CD4-positive, alpha-beta memory T cell (primary cell): ENCODE measurements around the gene FSD1. TPM values are rescaled to one million over a fixed set of nuclear protein-coding genes. Genes with fewer than 3 reads are reported as not detected.
"Not testable (repeated sequence)": the region's sequence is repeated elsewhere in the genome, so short reads cannot be mapped to it uniquely, and the experiment has no call there.

Source experiments
- CTCF ChIA-PET: fragments of 350-600 bp; sonication (Branson Sonifier 250); formaldehyde crosslinking; loops from one replicate; lab custom pipeline; 2021; ENCODE audit warnings: inconsistent platforms; ENCODE audit not compliant: partially characterized antibody; lab: Charles Lee
- POLR2A ChIA-PET: fragments of 350-600 bp; sonication (Branson Sonifier 250); formaldehyde crosslinking; loops from one replicate; lab custom pipeline; 2021; ENCODE audit not compliant: partially characterized antibody; lab: Charles Lee
- DNase-seq, 5 donors: peaks; one replicate each; pipeline versions ENCODE4 v3.0.0 to v3.0.0-alpha.2; 2020 to 2022; ENCODE audit warnings: mixed read lengths in 1 of 5
- H3K27ac ChIP-seq: one replicate; pipeline ENCODE4 v1.7.0; 2013; ENCODE audit warnings: low read depth, low read length
- H3K27me3 ChIP-seq: 2 replicates; pipeline ENCODE4 v1.7.0; 2013; ENCODE audit warnings: mild to moderate bottlenecking, low read length, moderate library complexity; ENCODE audit not compliant: insufficient read depth
- H3K36me3 ChIP-seq: 2 replicates; pipeline ENCODE4 v1.7.0; 2013; ENCODE audit warnings: mild to moderate bottlenecking, low read length, moderate library complexity; ENCODE audit not compliant: insufficient read depth
- H3K4me1 ChIP-seq: 2 replicates; pipeline ENCODE4 v1.7.0; 2013; ENCODE audit warnings: mild to moderate bottlenecking, low read length, moderate library complexity; ENCODE audit not compliant: insufficient read depth
- H3K4me3 ChIP-seq, 2 donors: one replicate each; pipeline ENCODE4 v1.7.0; 2013; ENCODE audit warnings: low read length in 2 of 2, mild to moderate bottlenecking in 1 of 2
- H3K9me3 ChIP-seq, 2 donors: one replicate each; pipeline ENCODE4 v1.7.0; 2013; ENCODE audit warnings: low read length in 2 of 2, control low read depth in 1 of 2; ENCODE audit not compliant: control insufficient read depth in 1 of 2
- H3K27ac Mint-ChIP-seq, 7 donors: one replicate each; pipeline ENCODE4 v1.8.0; 2020 to 2021; ENCODE audit warnings: mixed read lengths in 7 of 7, mild to moderate bottlenecking in 6 of 7, inconsistent platforms in 3 of 7, moderate library complexity in 3 of 7
- H3K27me3 Mint-ChIP-seq, 2 donors: one replicate each; pipeline ENCODE4 v1.8.0; 2020 to 2021; ENCODE audit warnings: mixed read lengths in 2 of 2
- H3K36me3 Mint-ChIP-seq, 2 donors: one replicate each; pipeline ENCODE4 v1.8.0; 2020 to 2021; ENCODE audit warnings: mixed read lengths in 2 of 2, inconsistent platforms in 1 of 2, mild to moderate bottlenecking in 1 of 2
- H3K4me1 Mint-ChIP-seq, 4 donors: one replicate each; pipeline ENCODE4 v1.8.0; 2020 to 2021; ENCODE audit warnings: mixed read lengths in 4 of 4, mild to moderate bottlenecking in 1 of 4
- H3K4me3 Mint-ChIP-seq, 8 donors: one replicate each; pipeline ENCODE4 v1.8.0; 2020 to 2021; ENCODE audit warnings: mixed read lengths in 8 of 8, mild to moderate bottlenecking in 7 of 8, moderate library complexity in 6 of 8, inconsistent platforms in 3 of 8
- H3K9me3 Mint-ChIP-seq, 8 donors: one replicate each; pipeline ENCODE4 v1.8.0; 2020 to 2021; ENCODE audit warnings: mixed read lengths in 8 of 8, mild to moderate bottlenecking in 5 of 8, inconsistent platforms in 3 of 8, moderate library complexity in 1 of 8
- intact Hi-C: fragments of 100-400 bp; cut with micrococcal nuclease; formaldehyde crosslinking; loops from one replicate; pipeline ENCODE4 v1.15.1; 2023
- polyA plus RNA-seq, 2 donors: library from polyadenylated mRNA; unstranded; fragments of 300-500 nt; fragmentation: Illumina TruSeq; gene quantifications; one replicate each; pipeline ENCODE4 v1.2.3, GENCODE V29; 2021
- total RNA-seq, 2 experiments: library from RNA; stranded (reverse); gene quantifications; one replicate each; pipeline ENCODE4 v1.2.3, GENCODE V29; 2021

Gene FSD1
- total and polyA plus RNA-seq, 4 experiments from 2014 or later = 0.61 to 2.4 (median 1.1) TPM

DNA sequence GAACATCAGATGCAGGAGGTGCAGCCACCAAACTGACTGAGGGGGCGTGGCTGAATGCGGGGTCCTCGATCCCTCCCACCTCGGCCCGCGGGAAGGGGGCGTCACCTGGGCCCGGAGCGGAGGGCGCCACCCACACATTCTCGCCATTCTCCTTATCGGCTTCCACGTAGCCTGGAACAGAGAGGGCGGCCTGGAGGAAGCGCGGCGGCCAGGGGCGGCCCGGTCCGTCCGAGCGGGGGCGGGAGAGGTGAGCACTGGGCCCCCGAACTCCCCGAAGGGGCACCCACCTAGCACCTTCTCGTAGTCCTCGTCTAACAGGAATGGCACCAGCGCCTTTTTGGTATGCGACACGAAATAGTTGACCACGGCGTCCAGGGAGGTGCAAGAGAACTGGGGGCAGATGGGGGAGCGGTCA, 22.4 kb downstream of the FSD1 start:
- H3K27ac Mint-ChIP-seq = peak overlapping the region in 1 of 7 donors; percentile 99
- POLR2A ChIA-PET = interaction anchor here (1.0 kb wide), 1 partner anchor 17 kb away, joined by 3 read pairs; the partner anchor contains the start of gene MPND
- H3K4me3 Mint-ChIP-seq = peak overlapping the region; percentile 74 to 91 (median 82)

GRCh38 chr19:4327252-4327876, 23.0 kb downstream of the FSD1 start:
- Mint-ChIP-seq H3K4me1 (peaks cover 8 to 29% (median 20%) of the 10 kb centered on the region in 4 donors), H3K36me3 (peaks cover 0 to 5% of the 10 kb centered on the region in 2 donors), H3K9me3 (peaks cover 0 to 5% (median 0%) of the 10 kb centered on the region in 8 donors), H3K27me3 (peaks cover 0 to 3% of the 10 kb centered on the region in 2 donors), H3K27ac (peak overlapping the region in 6 of 7 donors; percentile 37 to 99 (median 74)), H3K4me3 (peak overlapping the region; percentile 74 to 91 (median 82))
- H3K4me1 ChIP-seq = peaks cover 19% of the 10 kb centered on the region
- H3K27ac ChIP-seq = no peak overlapping the region
- peak; percentile 44 to 77 (median 61) for DNase-seq
- intact Hi-C loops = no loop called here
- H3K4me3 ChIP-seq = peak overlapping the region; percentile 58 to 61
- no peaks in the 10 kb centered on the region for H3K9me3 ChIP-seq
- CTCF ChIA-PET = interaction anchor here (0.7 to 1.4 kb wide), 4 partner anchors 15 to 73 kb away, joined by 3 to 8 read pairs (median 6); partner anchors contain the start of genes MPND and SH3GL1
- POLR2A ChIA-PET = interaction anchor here (1.1 to 1.8 kb wide), 4 partner anchors 16 to 144 kb away, joined by 4 to 25 read pairs (median 6); partner anchors contain the start of genes HDGFL2, MPND, TMIGD2 and YJU2
- H3K27me3 ChIP-seq = no peaks in the 10 kb centered on the region
- H3K36me3 ChIP-seq = no peaks in the 10 kb centered on the region

More for the DNA sequence above, 22.4 kb downstream of the FSD1 start:
- no peaks in the 10 kb centered on the region for H3K27me3 ChIP-seq
- peak in 1 of 5 donors; percentile 50 for DNase-seq
- CTCF ChIA-PET = no interaction called here
- peaks cover 0 to 3% of the 10 kb centered on the region in 2 donors for H3K27me3 Mint-ChIP-seq
- no peak overlapping the region for H3K27ac ChIP-seq
- H3K4me1 Mint-ChIP-seq = peaks cover 8 to 29% (median 20%) of the 10 kb centered on the region in 4 donors
- intact Hi-C loops = no loop called here
- peaks cover 0 to 5% of the 10 kb centered on the region in 2 donors for H3K36me3 Mint-ChIP-seq
- H3K9me3 Mint-ChIP-seq = peaks cover 0 to 5% (median 0%) of the 10 kb centered on the region in 8 donors
- H3K36me3 ChIP-seq = no peaks in the 10 kb centered on the region
- H3K9me3 ChIP-seq = no peaks in the 10 kb centered on the region
- H3K4me1 ChIP-seq = peaks cover 19% of the 10 kb centered on the region
- peak overlapping the region in 1 of 2 donors; percentile 12 for H3K4me3 ChIP-seq

DNA sequence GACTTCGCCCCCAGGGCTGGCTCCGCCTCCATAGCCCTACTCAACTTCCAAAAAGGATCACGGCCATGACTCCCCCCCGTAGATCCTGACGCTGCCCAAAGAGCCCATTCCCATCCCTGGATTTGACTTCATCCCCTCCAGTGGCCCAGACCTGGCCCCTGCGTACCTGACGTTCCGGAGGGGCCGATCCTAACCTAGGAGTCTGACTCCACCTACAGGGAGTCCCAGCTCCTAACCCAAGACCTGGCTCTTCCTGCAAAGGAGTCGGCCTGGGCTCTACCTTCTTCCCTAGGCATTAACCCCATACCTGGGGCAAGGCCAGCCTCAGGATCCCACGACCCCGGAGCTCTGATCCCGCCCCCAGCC, 23.5 kb downstream of the FSD1 start:
- H3K27ac Mint-ChIP-seq = peak overlapping the region; percentile 19 to 99 (median 73)
- H3K9me3 Mint-ChIP-seq = peaks cover 0 to 5% (median 0%) of the 10 kb centered on the region in 8 donors
- intact Hi-C loops = loop anchor here (1.0 kb wide), 3 partner anchors 15 to 61 kb away; partner anchors contain the start of gene MPND
- peaks cover 0 to 3% of the 10 kb centered on the region in 2 donors for H3K27me3 Mint-ChIP-seq
- peaks cover 0 to 5% of the 10 kb centered on the region in 2 donors for H3K36me3 Mint-ChIP-seq
- ChIA-PET CTCF (interaction anchor here (0.7 to 1.4 kb wide), 4 partner anchors 15 to 73 kb away, joined by 3 to 8 read pairs (median 6); partner anchors contain the start of genes MPND and SH3GL1), POLR2A (interaction anchor here (0.8 to 1.8 kb wide), 6 partner anchors 15 to 144 kb away, joined by 3 to 25 read pairs (median 5); partner anchors contain the start of genes CHAF1A, HDGFL2, MPND and TMIGD2)
- H3K4me3 Mint-ChIP-seq = peak overlapping the region; percentile 74 to 91 (median 82)
- peaks cover 8 to 29% (median 20%) of the 10 kb centered on the region in 4 donors for H3K4me1 Mint-ChIP-seq
- peak overlapping the region; percentile 58 to 61 for H3K4me3 ChIP-seq
- no peaks in the 10 kb centered on the region for H3K27me3 ChIP-seq
- DNase-seq = no peak
- peaks cover 19% of the 10 kb centered on the region for H3K4me1 ChIP-seq
- no peak overlapping the region for H3K27ac ChIP-seq
- H3K9me3 ChIP-seq = no peaks in the 10 kb centered on the region
- no peaks in the 10 kb centered on the region for H3K36me3 ChIP-seq

- Histone ChIP-seq H3K4me1 (peaks cover 19% of the 10 kb centered on the region), H3K27me3 (no peaks in the 10 kb centered on the region), H3K36me3 (no peaks in the 10 kb centered on the region), H3K4me3 (peak overlapping the region; percentile 59 to 61), H3K27ac (no peak overlapping the region), H3K9me3 (no peaks in the 10 kb centered on the region)
- Mint-ChIP-seq H3K4me3 (peak overlapping the region; percentile 77 to 91 (median 82)), H3K9me3 (peaks cover 0 to 5% (median 0%) of the 10 kb centered on the region in 8 donors), H3K27me3 (peaks cover 0 to 3% of the 10 kb centered on the region in 2 donors), H3K27ac (peak overlapping the region; percentile 72 to 99 (median 89)), H3K4me1 (peaks cover 8 to 29% (median 20%) of the 10 kb centered on the region in 4 donors), H3K36me3 (peaks cover 0 to 5% of the 10 kb centered on the region in 2 donors)
- ChIA-PET CTCF (interaction anchor here (0.7 to 1.4 kb wide), 4 partner anchors 14 to 72 kb away, joined by 3 to 8 read pairs (median 6); partner anchors contain the start of genes MPND and SH3GL1), POLR2A (interaction anchor here (0.8 to 1.8 kb wide), 6 partner anchors 15 to 143 kb away, joined by 3 to 25 read pairs (median 5); partner anchors contain the start of genes CHAF1A, HDGFL2, MPND and TMIGD2)
- intact Hi-C loops = loop anchor here (1.0 kb wide), 3 partner anchors 15 to 61 kb away; partner anchors contain the start of gene MPND
- peak; percentile 88 to 93 (median 92) for DNase-seq
These were observed 24.0 kb downstream of the FSD1 start for GRCh38 chr19:4328243-4328990.

DNA sequence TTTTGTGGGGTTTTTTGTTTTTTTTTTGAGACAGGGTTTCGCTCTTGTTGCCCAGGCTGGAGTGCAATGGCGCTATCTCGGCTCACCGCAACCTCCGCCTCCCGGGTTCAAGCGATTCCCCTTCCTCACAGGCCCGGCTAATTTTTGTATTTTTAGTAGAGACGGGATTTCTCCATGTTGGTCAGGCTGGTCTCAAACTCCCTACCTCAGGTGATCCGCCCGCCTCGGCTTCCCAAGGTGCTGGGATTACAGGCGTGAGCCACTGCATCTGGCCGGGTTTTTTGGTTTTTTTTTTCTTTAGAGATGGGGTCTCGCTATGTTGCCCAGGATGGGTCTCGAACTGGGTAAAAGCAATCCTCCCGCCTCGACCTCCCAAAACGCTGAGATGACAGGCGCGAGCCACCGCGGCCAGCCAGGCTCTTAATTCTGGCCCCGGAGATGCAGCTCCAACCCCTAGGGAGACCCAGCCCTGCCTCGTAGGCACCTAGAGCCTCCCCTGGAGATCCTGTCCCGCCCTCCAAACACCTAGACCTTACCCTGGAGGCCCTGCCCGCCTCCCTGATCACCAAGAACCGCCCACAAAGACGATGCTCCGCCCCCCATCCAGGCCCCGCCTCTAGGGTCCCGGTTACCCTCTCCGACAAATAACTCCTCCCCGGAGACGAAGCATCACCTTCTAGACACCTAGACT, 24.7 kb downstream of the FSD1 start:
- H3K9me3 Mint-ChIP-seq, H3K36me3 ChIP-seq, H3K36me3 Mint-ChIP-seq, H3K27me3 Mint-ChIP-seq, H3K27ac ChIP-seq, H3K9me3 ChIP-seq, H3K27me3 ChIP-seq: not testable (repeated sequence)
- intact Hi-C loops = loop anchor here (1.0 kb wide), 3 partner anchors 14 to 62 kb away; partner anchors contain the start of gene MPND
- H3K4me3 ChIP-seq = peak overlapping the region in 1 of 2 donors; percentile 59
- Mint-ChIP-seq H3K27ac (peak overlapping the region in 5 of 7 donors; percentile 56 to 99 (median 89)), H3K4me1 (peaks cover 8 to 29% (median 20%) of the 10 kb centered on the region in 4 donors), H3K4me3 (peak overlapping the region; percentile 77 to 91 (median 82))
- POLR2A ChIA-PET = interaction anchor here (1.3 to 1.8 kb wide), 2 partner anchors 27 to 82 kb away, joined by 6 to 7 read pairs; partner anchors contain the start of genes TMIGD2 and YJU2
- CTCF ChIA-PET = interaction anchor here (1.4 to 2.4 kb wide), 3 partner anchors 8 to 71 kb away, joined by 4 to 7 read pairs (median 6); partner anchors contain the start of gene SH3GL1
- DNase-seq = peak in 1 of 5 donors; percentile 20
- H3K4me1 ChIP-seq = peaks cover 19% of the 10 kb centered on the region

DNA sequence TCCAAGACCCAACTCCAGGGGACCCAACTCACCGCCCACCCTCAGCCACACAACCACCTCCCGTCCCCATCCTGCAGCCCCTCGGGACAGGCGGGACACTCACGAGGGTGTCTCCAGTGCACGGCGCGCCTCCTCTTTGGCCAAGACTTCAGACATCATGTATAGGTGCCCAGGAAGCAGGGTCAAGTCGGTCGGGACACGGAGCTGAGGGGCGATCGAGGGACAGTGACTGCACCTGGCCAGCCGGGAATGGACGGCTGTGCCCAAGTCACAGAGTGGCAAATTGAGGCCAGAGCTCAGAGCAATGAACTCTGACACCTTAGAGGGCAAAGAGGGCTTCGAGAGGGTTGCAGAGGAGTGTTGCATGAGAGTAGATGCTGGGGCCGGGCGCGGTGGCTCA, 25.5 kb downstream of the FSD1 start:
- DNase-seq = no peak
- POLR2A ChIA-PET = no interaction called here
- Mint-ChIP-seq H3K27ac (peak overlapping the region in 3 of 7 donors; percentile 32 to 99 (median 42)), H3K4me1 (peaks cover 10 to 29% (median 20%) of the 10 kb centered on the region in 4 donors), H3K4me3 (peak overlapping the region in 4 of 8 donors; percentile 25 to 66 (median 42)), H3K36me3 (peaks cover 0 to 5% of the 10 kb centered on the region in 2 donors), H3K27me3 (peaks cover 0 to 3% of the 10 kb centered on the region in 2 donors), H3K9me3 (peaks cover 0 to 3% (median 0%) of the 10 kb centered on the region in 8 donors)
- CTCF ChIA-PET = interaction anchor here (1.4 to 2.4 kb wide), 2 partner anchors 9 to 23 kb away, joined by 4 to 7 read pairs; no protein-coding TSS in a partner anchor
- Histone ChIP-seq H3K9me3 (no peaks in the 10 kb centered on the region), H3K36me3 (no peaks in the 10 kb centered on the region), H3K27ac (no peak overlapping the region), H3K4me1 (peaks cover 19% of the 10 kb centered on the region), H3K27me3 (no peaks in the 10 kb centered on the region), H3K4me3 (no peak overlapping the region)
- intact Hi-C loops = no loop called here
